Measurements from ENCODE around the gene NUDT16.
"Not testable (repeated sequence)": the region's sequence is repeated elsewhere in the genome, so short reads cannot be mapped to it uniquely, and the experiment has no call there.

Gene NUDT16

GRCh38 chr3:131371688-131372066 lies 9.9 kb upstream of the NUDT16 start:
- TF ChIP-seq CTCF (IDR thresholded peaks at IDR 0.05; ENCODE audit: unreplicated experiment in 3 of 3) = no peak
- Mint-ChIP-seq H3K9me3 (no peaks in the 10 kb centered on the region), H3K4me3 (no peak overlapping the region), H3K4me1 (no peaks in the 10 kb centered on the region), H3K27me3 (ENCODE audit: low read depth) (no peaks in the 10 kb centered on the region), H3K36me3 (ENCODE audit: low read depth) (peaks cover 32% of the 10 kb centered on the region), H3K27ac (no peak overlapping the region)

GRCh38 chr3:131374741-131375140 lies 6.8 kb upstream of the NUDT16 start:
- TF ChIP-seq CTCF (IDR thresholded peaks at IDR 0.05; ENCODE audit: unreplicated experiment in 3 of 3) = no peak

GRCh38 chr3:131380821-131381444 lies 641 bp upstream of the NUDT16 start:
- Mint-ChIP-seq H3K4me3 (peak overlapping the region; percentile 97 to 98 (median 97)), H3K36me3 (ENCODE audit: low read depth) (peaks cover 48% of the 10 kb centered on the region), H3K4me1 (peaks cover 15% of the 10 kb centered on the region), H3K27ac (peak overlapping the region; percentile 81 to 97 (median 94))
- H3K27me3 Mint-ChIP-seq (ENCODE audit: low read depth); H3K9me3 Mint-ChIP-seq: not testable (repeated sequence)

More at GRCh38 chr3:131374741-131375140, 6.8 kb upstream of the NUDT16 start:
- H3K9me3 Mint-ChIP-seq = peaks cover 2% of the 10 kb centered on the region
- H3K27me3 Mint-ChIP-seq (ENCODE audit: low read depth) = no peaks in the 10 kb centered on the region
- no peak overlapping the region for H3K4me3 Mint-ChIP-seq
- no peak overlapping the region for H3K27ac Mint-ChIP-seq
- H3K4me1 Mint-ChIP-seq = no peaks in the 10 kb centered on the region
- peaks cover 49% of the 10 kb centered on the region for H3K36me3 Mint-ChIP-seq (ENCODE audit: low read depth)

- H3K27me3 Mint-ChIP-seq (ENCODE audit: low read depth) = no peaks in the 10 kb centered on the region
- H3K4me3 Mint-ChIP-seq = no peak overlapping the region
- peaks cover 6% of the 10 kb centered on the region for H3K4me1 Mint-ChIP-seq
- H3K9me3 Mint-ChIP-seq = no peaks in the 10 kb centered on the region
- TF ChIP-seq CTCF (IDR thresholded peaks at IDR 0.05; ENCODE audit: unreplicated experiment in 3 of 3) = no peak
- H3K36me3 Mint-ChIP-seq (ENCODE audit: low read depth) = peaks cover 35% of the 10 kb centered on the region
- peak overlapping the region in 1 of 3 experiments; percentile 27 for H3K27ac Mint-ChIP-seq
These were observed 5.0 kb downstream of the NUDT16 start for GRCh38 chr3:131386429-131387165.

- TF ChIP-seq CTCF (IDR thresholded peaks at IDR 0.05; ENCODE audit: unreplicated experiment in 3 of 3) = no peak
- Mint-ChIP-seq H3K36me3 (ENCODE audit: low read depth) (peaks cover 28% of the 10 kb centered on the region), H3K4me1 (no peaks in the 10 kb centered on the region), H3K4me3 (no peak overlapping the region), H3K9me3 (no peaks in the 10 kb centered on the region), H3K27ac (no peak overlapping the region), H3K27me3 (ENCODE audit: low read depth) (no peaks in the 10 kb centered on the region)
These were observed 6.4 kb downstream of the NUDT16 start for GRCh38 chr3:131387796-131388489.

- no peak for TF ChIP-seq CTCF (IDR thresholded peaks at IDR 0.05; ENCODE audit: unreplicated experiment in 3 of 3)
- no peaks in the 10 kb centered on the region for H3K9me3 Mint-ChIP-seq
- H3K4me1 Mint-ChIP-seq = no peaks in the 10 kb centered on the region
- no peak overlapping the region for H3K4me3 Mint-ChIP-seq
- no peaks in the 10 kb centered on the region for H3K27me3 Mint-ChIP-seq (ENCODE audit: low read depth)
- no peak overlapping the region for H3K27ac Mint-ChIP-seq
- peaks cover 26% of the 10 kb centered on the region for H3K36me3 Mint-ChIP-seq (ENCODE audit: low read depth)
These were observed 6.9 kb downstream of the NUDT16 start for GRCh38 chr3:131388490-131388799.
